ENCODE results near the gene GADD45B.

- no peak for TF ChIP-seq CTCF (IDR thresholded peaks at IDR 0.05; ENCODE audit: low read depth, low read length)
- TF ChIP-seq POLR2A (IDR thresholded peaks at IDR 0.05; ENCODE audit: extremely low read depth, insufficient read length): no peak
- no peak for TF ChIP-seq MAX (IDR thresholded peaks at IDR 0.05; ENCODE audit: low read depth, low read length)
- no peak for TF ChIP-seq MYC (IDR thresholded peaks at IDR 0.05; ENCODE audit: low read depth, low read length)
Observed at GRCh38 chr19:2511991-2512390, 36.1 kb downstream of the GADD45B start.
